ENCODE data around the gene VAMP8. TPM values are rescaled to one million over a fixed set of nuclear protein-coding genes. Genes with fewer than 3 reads are reported as not detected.
A peak's percentile ranks its signal among the peaks of the same experiment; 100 is the strongest.

The VAMP8 gene
- total RNA-seq, 1 donor from 2014 or later = 51.0 TPM

- Mint-ChIP-seq H3K4me1 (peaks cover 3% of the 10 kb centered on the region), H3K36me3 (peaks cover 4% of the 10 kb centered on the region), H3K27me3 (ENCODE audit: low read depth) (no peaks in the 10 kb centered on the region), H3K4me3 (no peak overlapping the region), H3K27ac (no peak overlapping the region), H3K9me3 (no peaks in the 10 kb centered on the region)
- no peak for DNase-seq (ENCODE audit: low spot score in 2 of 2, unreplicated experiment in 2 of 2)
- TF ChIP-seq, protein P1, sequence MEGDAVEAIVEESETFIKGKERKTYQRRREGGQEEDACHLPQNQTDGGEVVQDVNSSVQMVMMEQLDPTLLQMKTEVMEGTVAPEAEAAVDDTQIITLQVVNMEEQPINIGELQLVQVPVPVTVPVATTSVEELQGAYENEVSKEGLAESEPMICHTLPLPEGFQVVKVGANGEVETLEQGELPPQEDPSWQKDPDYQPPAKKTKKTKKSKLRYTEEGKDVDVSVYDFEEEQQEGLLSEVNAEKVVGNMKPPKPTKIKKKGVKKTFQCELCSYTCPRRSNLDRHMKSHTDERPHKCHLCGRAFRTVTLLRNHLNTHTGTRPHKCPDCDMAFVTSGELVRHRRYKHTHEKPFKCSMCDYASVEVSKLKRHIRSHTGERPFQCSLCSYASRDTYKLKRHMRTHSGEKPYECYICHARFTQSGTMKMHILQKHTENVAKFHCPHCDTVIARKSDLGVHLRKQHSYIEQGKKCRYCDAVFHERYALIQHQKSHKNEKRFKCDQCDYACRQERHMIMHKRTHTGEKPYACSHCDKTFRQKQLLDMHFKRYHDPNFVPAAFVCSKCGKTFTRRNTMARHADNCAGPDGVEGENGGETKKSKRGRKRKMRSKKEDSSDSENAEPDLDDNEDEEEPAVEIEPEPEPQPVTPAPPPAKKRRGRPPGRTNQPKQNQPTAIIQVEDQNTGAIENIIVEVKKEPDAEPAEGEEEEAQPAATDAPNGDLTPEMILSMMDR (IDR thresholded peaks at IDR 0.05; ENCODE audit: unreplicated experiment) = no peak
Measured at GRCh38 chr2:85585781-85586105, 8.4 kb downstream of the VAMP8 start.

GRCh38 chr2:85588236-85588635, 10.8 kb downstream of the VAMP8 start:
- TF ChIP-seq, protein P1 (IDR thresholded peaks at IDR 0.05; ENCODE audit: unreplicated experiment) = no peak
- H3K36me3 Mint-ChIP-seq = no peaks in the 10 kb centered on the region
- H3K4me3 Mint-ChIP-seq = no peak overlapping the region
- no peak for DNase-seq (ENCODE audit: low spot score in 2 of 2, unreplicated experiment in 2 of 2)
- peaks cover 3% of the 10 kb centered on the region for H3K4me1 Mint-ChIP-seq
- H3K27ac Mint-ChIP-seq = no peak overlapping the region
- no peaks in the 10 kb centered on the region for H3K27me3 Mint-ChIP-seq (ENCODE audit: low read depth)
- no peaks in the 10 kb centered on the region for H3K9me3 Mint-ChIP-seq

DNA sequence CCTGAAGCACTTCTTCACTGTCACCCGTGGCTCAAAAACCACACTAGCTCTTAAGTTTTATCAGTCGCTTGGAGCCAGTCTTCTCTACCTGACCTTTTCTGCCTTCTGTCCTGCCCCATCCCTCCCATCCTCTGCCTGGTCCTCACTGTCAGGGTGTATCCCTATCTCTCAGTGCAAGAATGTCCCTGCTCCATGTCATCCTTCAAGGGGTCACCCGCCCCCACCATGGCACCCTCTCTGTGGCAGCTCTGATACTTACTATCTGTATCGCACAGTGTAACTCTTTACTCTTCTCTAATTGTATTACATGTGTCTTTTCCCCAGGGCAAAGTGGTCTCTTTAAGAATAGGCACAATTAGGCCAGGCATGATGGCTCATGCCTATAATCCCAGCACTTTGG, 11.3 kb downstream of the VAMP8 start:
- no peak overlapping the region for H3K27ac Mint-ChIP-seq

GRCh38 chr2:85589181-85589580, 11.8 kb downstream of the VAMP8 start:
- no peak overlapping the region for H3K4me3 Mint-ChIP-seq
- DNase-seq (ENCODE audit: low spot score in 2 of 2, unreplicated experiment in 2 of 2) = no peak
- no peaks in the 10 kb centered on the region for H3K36me3 Mint-ChIP-seq
- no peak overlapping the region for H3K27ac Mint-ChIP-seq
- H3K9me3 Mint-ChIP-seq = no peaks in the 10 kb centered on the region
- H3K4me1 Mint-ChIP-seq = peaks cover 3% of the 10 kb centered on the region
- H3K27me3 Mint-ChIP-seq (ENCODE audit: low read depth) = no peaks in the 10 kb centered on the region
- TF ChIP-seq, protein P1 (IDR thresholded peaks at IDR 0.05; ENCODE audit: unreplicated experiment) = no peak

More for the DNA sequence above, 11.3 kb downstream of the VAMP8 start:
- H3K4me3 Mint-ChIP-seq = no peak overlapping the region
- H3K36me3 Mint-ChIP-seq = no peaks in the 10 kb centered on the region
- no peaks in the 10 kb centered on the region for H3K9me3 Mint-ChIP-seq
- TF ChIP-seq, protein P1 (IDR thresholded peaks at IDR 0.05; ENCODE audit: unreplicated experiment) = no peak
- H3K27me3 Mint-ChIP-seq (ENCODE audit: low read depth) = no peaks in the 10 kb centered on the region
- DNase-seq (ENCODE audit: low spot score in 2 of 2, unreplicated experiment in 2 of 2) = no peak
- peaks cover 3% of the 10 kb centered on the region for H3K4me1 Mint-ChIP-seq

GRCh38 chr2:85589982-85590791, 12.8 kb downstream of the VAMP8 start:
- no peak for DNase-seq (ENCODE audit: low spot score in 2 of 2, unreplicated experiment in 2 of 2)
- no peaks in the 10 kb centered on the region for H3K36me3 Mint-ChIP-seq
- no peaks in the 10 kb centered on the region for H3K9me3 Mint-ChIP-seq
- TF ChIP-seq, protein P1 (IDR thresholded peaks at IDR 0.05; ENCODE audit: unreplicated experiment) = no peak
- H3K27me3 Mint-ChIP-seq (ENCODE audit: low read depth) = no peaks in the 10 kb centered on the region
- H3K4me3 Mint-ChIP-seq = no peak overlapping the region
- peaks cover 9% of the 10 kb centered on the region for H3K4me1 Mint-ChIP-seq
- H3K27ac Mint-ChIP-seq = peak overlapping the region; percentile 26

All from mesothelial cell of epicardium (in vitro differentiated cells).